ENCODE results near the gene GALNT18. TPM values are rescaled to one million over a fixed set of nuclear protein-coding genes. Genes with fewer than 3 reads are reported as not detected.

The GALNT18 gene
- total and polyA plus RNA-seq, 2 of the 4 experiments (the other 2 are of a cell fraction), result 9.5 to 11.3 TPM

GRCh38 chr11:11302565-11302964 is 319.2 kb downstream of the GALNT18 start:
- TF ChIP-seq FOS (IDR thresholded peaks at IDR 0.05; ENCODE audit: low read depth, low read length) (no peak), RFX5 (IDR thresholded peaks at IDR 0.05; ENCODE audit: low read depth, low read length) (no peak), MAFK (IDR thresholded peaks at IDR 0.05; ENCODE audit: low read depth, low read length) (no peak), USF2 (IDR thresholded peaks at IDR 0.05; ENCODE audit: low read depth, low read length) (no peak), NFE2L2 (IDR thresholded peaks at IDR 0.05; ENCODE audit: low read depth, low read length) (no peak), CEBPB (IDR thresholded peaks at IDR 0.05; ENCODE audit: low read depth, low read length) (no peak), MAZ (IDR thresholded peaks at IDR 0.05; ENCODE audit: borderline replicate concordance, low read depth, low read length) (no peak)

More at GRCh38 chr11:11302565-11302964, 319.2 kb downstream of the GALNT18 start:
- no peaks in the 10 kb centered on the region for H3K79me1 ChIP-seq (ENCODE audit: low read depth in 1 of 2, low read length in 2 of 2)
- no peak overlapping the region for H3K4ac ChIP-seq (ENCODE audit: low read depth, low read length)
- dilution Hi-C loops (cut with HindIII; ENCODE audit: low sequenced_read_pairs, unreplicated experiment) (no loop called here), intact Hi-C loops (cut with micrococcal nuclease) (no loop called here), in situ Hi-C loops (cut with MboI; ENCODE audit: low sequenced_read_pairs) (no loop called here)
- no peak overlapping the region for H2BK5ac ChIP-seq (ENCODE audit: low read depth, low read length, poor library complexity, severe bottlenecking)
- no peak overlapping the region for H2AK9ac ChIP-seq (replicated peaks; ENCODE audit: low read depth, low read length, poor library complexity)
- no peaks in the 10 kb centered on the region for H3K9me1 ChIP-seq (ENCODE audit: insufficient read depth, low read length)
- H3K9ac ChIP-seq (ENCODE audit: low read depth, low read length), result no peak overlapping the region
- ChIA-PET CTCF (no interaction called here), POLR2A (ENCODE audit: unreplicated experiment) (no interaction called here)
- H3K27ac ChIP-seq (ENCODE audit: insufficient read depth, low read length), result no peak overlapping the region
- H3K9me3 ChIP-seq (ENCODE audit: control insufficient read depth, insufficient read depth, low read length), result no peaks in the 10 kb centered on the region
- no peak overlapping the region for H3K4me3 ChIP-seq (ENCODE audit: insufficient read depth, low read depth, low read length)
- BruUV-seq (replicated peaks), result no TSS peak
- no peaks in the 10 kb centered on the region for H3K4me1 ChIP-seq (ENCODE audit: control insufficient read depth, insufficient read depth, low read length)
- H2BK15ac ChIP-seq (ENCODE audit: low read depth, low read length), result no peak overlapping the region
- H3K56ac ChIP-seq (ENCODE audit: extremely low read depth, insufficient read depth, low read length), result no peak overlapping the region
- no peak overlapping the region for H3K18ac ChIP-seq (ENCODE audit: low read depth, low read length)
- H3K36me3 ChIP-seq (ENCODE audit: control insufficient read depth, insufficient read depth, low read length), result no peaks in the 10 kb centered on the region
- H4K8ac ChIP-seq (ENCODE audit: low read depth in 2 of 2, low read length in 2 of 2), result no peak overlapping the region
- no peak for DNase-seq
- no peak overlapping the region for H4K91ac ChIP-seq (ENCODE audit: insufficient read depth, low read depth, low read length)
- peaks cover 9% of the 10 kb centered on the region for H3K27me3 ChIP-seq (ENCODE audit: control insufficient read depth, insufficient read depth, low read length)
- no peak for ATAC-seq (ENCODE audit: low read depth)
- H2AK5ac ChIP-seq (ENCODE audit: low read depth, low read length), result no peak overlapping the region
- no peak overlapping the region for H3K4me2 ChIP-seq (ENCODE audit: low read depth, low read length)
- H4K20me1 ChIP-seq (ENCODE audit: insufficient read depth, low read length), result no peaks in the 10 kb centered on the region
- H3K23ac ChIP-seq (ENCODE audit: low read depth, low read length), result no peak overlapping the region
- H2BK20ac ChIP-seq (ENCODE audit: low read depth, low read length), result no peak overlapping the region
- no peak overlapping the region for H3K14ac ChIP-seq (replicated peaks; ENCODE audit: low read depth, low read length)
- no peak overlapping the region for H2AFZ ChIP-seq (replicated peaks; ENCODE audit: low read length, poor library complexity)
- 74% methylated on average over 4 of the region's 10 CpGs; no CpG with 5 or more reads in 1 of the 2 experiments for WGBS, 2 experiments (ENCODE audit: extremely low coverage in 2 of 2, insufficient read length in 1 of 2)
- no peak overlapping the region for H2BK120ac ChIP-seq (ENCODE audit: low read depth, low read length)
- H4K5ac ChIP-seq (ENCODE audit: low read depth, low read length), result no peak overlapping the region

Measured in IMR-90 (cell line).